NCI-H1092 treated with DMSO at 0.1 percent for 48 hours (cell line): ENCODE data around the gene AKAP8L.
A peak's percentile ranks its signal among the peaks of the same experiment; 100 is the strongest.
"Not testable (repeated sequence)": the region's sequence is repeated elsewhere in the genome, so short reads cannot be mapped to it uniquely, and the experiment has no call there.

Experiments
- DNase-seq: peaks from one replicate; lab custom pipeline; 2025; lab: John Stamatoyannopoulos, UW

AKAP8L gene

GRCh38 chr19:15417699-15418098 lies 1.1 kb downstream of the AKAP8L start:
- peak; percentile 17 for DNase-seq

GRCh38 chr19:15412832-15413231 lies 6.0 kb downstream of the AKAP8L start:
- no peak for DNase-seq

- not testable (repeated sequence) for DNase-seq
These were observed 7.4 kb downstream of the AKAP8L start for GRCh38 chr19:15411351-15411750.

DNA sequence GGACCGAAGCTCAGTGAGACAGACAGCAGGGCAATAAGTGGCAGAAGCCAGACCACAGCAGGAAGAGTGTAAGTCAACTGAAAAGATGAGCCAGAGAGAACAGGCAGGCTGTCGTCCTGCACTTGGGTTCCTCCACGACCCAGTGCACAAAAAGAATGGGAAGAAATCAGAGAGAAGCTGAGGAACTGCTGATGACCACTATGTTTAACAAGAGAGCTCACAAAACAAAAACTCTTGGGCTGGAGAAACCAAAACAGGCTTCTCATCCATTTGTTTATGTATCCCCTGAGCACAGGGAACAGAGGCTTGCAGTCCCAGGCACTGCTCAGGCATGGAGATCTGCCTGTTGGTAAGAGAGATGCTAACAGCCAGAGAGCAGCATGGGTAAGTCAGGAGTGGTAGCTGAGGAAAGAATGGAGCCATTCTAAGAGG lies 14.0 kb downstream of the AKAP8L start:
- no peak for DNase-seq

DNA sequence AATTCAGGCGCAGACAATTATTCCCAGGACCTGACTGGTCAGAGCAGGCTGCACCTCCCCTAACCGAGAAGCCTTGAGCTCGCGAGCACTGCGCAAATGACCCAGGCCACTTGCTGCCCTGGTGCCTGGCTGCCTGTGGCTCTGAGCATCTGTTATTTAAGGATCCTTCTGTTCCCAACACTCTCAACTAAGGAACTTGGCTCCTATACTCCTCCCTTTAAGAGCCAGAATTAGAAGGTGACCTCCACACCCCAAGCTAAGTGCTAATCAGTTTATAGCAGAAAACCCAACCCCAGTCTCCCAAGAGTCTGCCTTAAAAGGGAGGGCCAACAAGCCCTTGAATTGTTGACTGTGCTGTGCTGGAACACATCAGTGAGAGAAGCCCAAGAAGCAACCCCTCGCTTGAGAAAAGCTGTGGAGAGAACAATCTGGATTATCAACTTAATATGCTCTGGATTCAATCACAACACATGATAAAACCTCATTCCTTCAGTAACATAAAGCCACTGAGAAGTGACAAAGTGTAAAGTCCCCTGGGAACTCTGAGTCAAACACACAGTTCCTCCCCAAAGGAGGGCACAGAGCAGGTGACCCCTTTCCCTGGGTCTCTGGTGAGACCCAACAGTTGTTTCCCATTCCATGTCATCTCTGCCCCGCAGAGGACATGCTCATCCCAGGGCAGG lies 14.6 kb downstream of the AKAP8L start:
- DNase-seq: no peak

- no peak for DNase-seq
These were observed 15.6 kb downstream of the AKAP8L start for GRCh38 chr19:15403151-15403531.

DNA sequence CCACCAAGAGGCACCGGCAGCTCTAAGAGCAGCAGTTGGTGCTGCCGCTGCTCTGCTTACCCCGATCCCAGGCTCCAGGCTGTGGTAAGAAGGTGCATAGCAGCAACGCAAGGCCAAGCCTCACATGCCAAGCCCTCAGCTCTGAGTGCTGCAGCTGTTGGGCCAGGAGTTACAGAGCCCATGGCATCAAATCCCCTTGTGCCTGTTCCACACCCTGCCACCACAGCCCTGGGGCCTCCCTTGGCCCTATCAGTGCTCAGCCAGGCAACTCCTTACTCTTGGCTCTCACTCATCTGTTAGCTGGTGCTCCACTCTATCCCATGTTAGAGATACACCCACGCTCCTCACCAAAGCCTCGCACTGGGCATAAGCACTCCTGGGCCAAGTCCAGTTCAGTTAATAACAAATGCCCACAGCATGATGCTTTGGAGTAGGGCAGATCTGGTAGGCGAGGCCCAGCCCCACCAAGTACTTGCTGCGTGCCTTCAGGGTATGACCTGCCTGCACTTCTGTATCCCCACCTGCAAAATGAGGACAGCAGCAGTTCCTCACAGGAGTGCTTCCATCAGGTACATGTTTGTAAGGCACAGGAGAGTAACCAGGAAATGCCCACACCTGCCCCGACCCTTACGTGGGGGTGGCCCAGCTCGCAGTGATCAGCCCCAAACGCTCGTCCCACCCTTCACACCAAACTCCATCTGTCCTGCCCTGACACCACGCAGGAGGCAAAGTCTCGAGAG lies 16.2 kb downstream of the AKAP8L start:
- no peak for DNase-seq

DNA sequence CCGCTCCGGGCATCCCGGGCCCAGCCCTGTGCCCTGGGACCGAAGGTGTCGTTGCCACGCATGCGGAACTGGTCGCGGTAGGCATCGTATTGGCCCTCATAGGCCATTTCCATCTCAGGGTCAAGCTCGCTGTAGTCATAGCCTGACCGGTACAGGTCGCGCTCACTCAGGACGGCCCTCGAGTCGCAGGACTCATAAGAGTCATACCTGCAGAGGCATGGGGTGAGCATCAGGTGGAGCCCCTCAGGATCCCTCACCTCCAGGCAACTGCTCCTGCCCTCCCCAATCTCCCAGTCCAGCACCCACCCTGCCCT lies 17.4 kb downstream of the AKAP8L start:
- DNase-seq: no peak

GRCh38 chr19:15400521-15401396 lies 18.0 kb downstream of the AKAP8L start:
- DNase-seq: no peak

DNA sequence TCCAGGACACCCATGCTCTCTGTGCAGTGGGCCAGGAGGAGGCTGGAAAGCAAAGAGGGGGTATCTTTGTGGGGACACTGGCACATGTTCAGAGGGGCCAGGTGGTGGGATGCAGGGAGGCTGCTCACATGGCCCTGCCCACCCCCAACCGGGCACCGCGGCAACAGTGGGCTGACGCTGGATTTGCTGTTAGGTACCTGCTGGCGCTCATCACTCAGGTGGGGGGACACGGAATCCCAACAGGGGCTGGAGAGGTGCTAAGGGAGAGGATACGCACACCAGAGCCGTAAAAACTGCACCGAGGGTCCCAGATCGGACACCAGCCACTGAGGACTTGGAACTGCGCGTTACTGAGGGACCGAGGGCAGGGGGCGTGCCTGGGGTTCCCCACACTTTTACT lies 19.2 kb downstream of the AKAP8L start:
- no peak for DNase-seq

GRCh38 chr19:15399234-15399515 lies 19.6 kb downstream of the AKAP8L start:
- no peak for DNase-seq

- DNase-seq: no peak
These were observed 20.1 kb downstream of the AKAP8L start for GRCh38 chr19:15398501-15399233.

DNA sequence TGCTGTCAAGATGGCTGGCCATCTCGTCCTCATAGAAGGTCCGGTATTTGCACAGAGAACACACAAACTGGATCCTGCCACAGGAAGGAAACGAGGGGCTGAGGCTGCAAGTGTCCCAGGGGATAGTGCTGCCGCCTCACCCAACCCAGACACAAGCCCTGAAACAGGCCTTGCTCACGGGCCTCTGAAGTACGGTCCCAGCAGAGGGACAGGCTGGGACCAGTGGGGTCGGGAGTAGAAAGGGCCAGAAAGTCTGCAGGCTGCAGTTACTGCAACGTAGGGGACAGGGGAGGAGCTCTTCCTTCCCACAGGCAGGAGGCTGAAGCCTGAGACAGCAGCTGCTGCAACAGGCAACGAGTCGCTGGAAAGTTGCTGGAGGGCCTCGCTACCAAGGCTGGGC lies 21.0 kb downstream of the AKAP8L start:
- DNase-seq: no peak

DNA sequence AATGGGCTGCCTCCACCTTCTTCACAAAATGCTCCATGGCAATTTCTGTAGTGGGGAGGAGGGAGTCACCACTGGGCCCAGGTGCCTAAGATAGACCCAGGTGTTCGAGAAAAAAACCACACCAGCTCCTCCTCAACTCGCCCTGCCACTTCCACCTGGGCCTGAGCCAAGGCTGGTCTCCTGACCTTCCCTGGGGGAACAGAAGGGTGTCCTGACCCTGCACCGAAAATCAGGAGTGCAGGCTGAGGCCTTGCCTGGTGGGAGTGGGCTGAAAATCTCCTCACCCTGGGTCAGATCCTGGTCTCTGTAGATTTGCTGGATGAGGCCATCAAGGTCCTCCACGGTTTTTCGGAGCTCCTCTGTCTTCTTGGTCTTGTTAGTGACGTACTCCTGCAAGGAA lies 21.6 kb downstream of the AKAP8L start:
- no peak for DNase-seq

GRCh38 chr19:15396436-15396835 lies 22.4 kb downstream of the AKAP8L start:
- DNase-seq: no peak

GRCh38 chr19:15395251-15395650 lies 23.5 kb downstream of the AKAP8L start:
- DNase-seq: not testable (repeated sequence)

DNA sequence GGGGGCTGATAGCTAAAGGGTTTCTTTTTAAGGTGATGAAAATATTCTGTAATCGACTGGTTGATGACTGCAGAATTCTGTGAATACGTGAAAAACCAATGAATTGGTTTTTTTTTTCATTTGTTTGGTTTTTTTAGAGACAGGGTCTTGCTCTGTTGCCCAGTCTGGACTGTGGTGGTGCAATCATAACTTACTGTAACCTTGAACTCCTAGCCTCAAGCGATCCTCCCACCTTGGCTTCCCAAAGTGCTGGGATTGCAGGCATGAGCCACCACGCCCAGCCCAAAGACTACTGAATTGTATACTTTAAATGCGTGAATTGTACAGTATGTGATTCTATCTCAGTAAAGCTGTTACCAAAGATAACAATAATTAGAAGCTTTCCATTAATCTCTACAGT lies 24.4 kb downstream of the AKAP8L start:
- DNase-seq: no peak

DNA sequence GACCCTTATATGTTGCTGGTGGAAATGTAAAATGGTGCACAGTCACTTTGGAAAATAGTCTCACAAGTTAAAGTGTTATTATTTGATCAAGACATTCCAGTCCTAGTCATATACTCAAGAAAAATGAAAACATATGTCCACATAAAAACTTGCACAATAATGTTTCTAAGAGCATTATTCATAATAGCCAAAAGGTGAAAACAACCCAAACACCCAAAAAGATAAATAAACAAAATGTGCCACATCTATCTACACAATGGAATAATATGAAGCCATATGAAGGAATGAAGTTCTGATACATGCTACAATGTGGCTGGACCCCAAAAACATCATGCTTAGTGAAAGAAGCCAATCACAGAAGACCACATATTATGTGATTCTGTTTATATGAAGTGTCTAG lies 24.8 kb downstream of the AKAP8L start:
- no peak for DNase-seq

GRCh38 chr19:15390814-15391213 lies 28.0 kb downstream of the AKAP8L start:
- DNase-seq: no peak

- DNase-seq: no peak
These were observed 36.9 kb downstream of the AKAP8L start for GRCh38 chr19:15381864-15382263.

- no peak for DNase-seq
These were observed 37.4 kb downstream of the AKAP8L start for GRCh38 chr19:15381429-15381828.

DNA sequence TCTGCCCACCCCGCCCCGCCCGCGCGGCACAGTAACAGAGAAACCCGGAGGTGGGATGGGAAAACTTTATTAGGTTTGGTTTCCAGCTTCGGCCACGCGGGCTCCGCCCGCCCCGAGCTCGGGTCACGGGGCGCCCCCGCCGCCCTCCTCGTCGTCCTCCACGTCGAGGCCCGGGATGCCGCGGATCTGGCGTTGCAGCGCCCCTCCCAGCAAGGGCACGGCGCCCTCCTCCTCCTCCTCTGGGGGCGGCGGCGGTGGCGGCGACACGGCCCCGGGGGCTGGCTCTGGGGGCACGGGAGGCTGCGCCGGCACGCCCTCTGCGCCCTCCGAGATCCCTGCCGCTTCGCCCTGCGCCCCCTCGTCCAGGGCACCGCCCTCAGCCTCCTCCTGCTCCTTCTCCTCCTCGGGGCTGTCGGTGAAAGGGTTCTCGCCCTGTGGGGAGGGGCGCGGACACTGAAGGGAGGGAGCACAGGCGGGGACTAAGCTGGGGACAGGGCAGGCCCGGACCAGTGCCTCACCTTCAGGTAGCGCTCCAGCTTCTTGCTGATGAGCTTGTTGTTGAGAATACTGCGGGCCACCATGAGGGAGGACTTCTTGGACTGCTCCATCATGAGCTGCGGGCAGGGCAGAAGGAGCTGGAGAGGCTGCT lies 38.7 kb downstream of the AKAP8L start:
- peak; percentile 55 for DNase-seq
